ENCODE measurements around the gene PAPOLA. TPM values are rescaled to one million over a fixed set of nuclear protein-coding genes. Genes with fewer than 3 reads are reported as not detected.

The PAPOLA gene
- total RNA-seq, 1 experiment from 2014 or later = 75.5 TPM

DNA sequence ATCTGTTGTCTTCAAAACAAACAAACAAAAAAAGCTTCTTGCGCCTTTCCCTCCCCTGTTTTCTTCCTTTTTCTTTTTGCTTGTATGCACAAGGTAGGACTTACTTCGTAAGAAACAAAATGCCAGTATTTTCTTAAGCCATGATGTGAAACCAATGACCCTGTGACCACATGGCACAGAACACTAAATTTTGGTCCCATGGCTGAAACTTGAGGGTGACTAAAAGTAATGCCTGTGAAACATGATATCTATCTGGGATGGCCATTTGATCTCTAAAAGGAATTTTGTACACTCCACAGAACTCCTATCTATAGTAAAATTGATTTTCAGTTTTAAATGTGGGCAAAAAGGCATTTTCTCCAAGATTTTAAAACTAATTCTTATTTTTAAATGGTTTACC is 63.6 kb downstream of the PAPOLA start:
- DNase-seq (ENCODE audit: low read depth) = no peak

- DNase-seq (ENCODE audit: low read depth) = peak; percentile 33
Measured at GRCh38 chr14:96567289-96567899, 65.2 kb downstream of the PAPOLA start.

DNA sequence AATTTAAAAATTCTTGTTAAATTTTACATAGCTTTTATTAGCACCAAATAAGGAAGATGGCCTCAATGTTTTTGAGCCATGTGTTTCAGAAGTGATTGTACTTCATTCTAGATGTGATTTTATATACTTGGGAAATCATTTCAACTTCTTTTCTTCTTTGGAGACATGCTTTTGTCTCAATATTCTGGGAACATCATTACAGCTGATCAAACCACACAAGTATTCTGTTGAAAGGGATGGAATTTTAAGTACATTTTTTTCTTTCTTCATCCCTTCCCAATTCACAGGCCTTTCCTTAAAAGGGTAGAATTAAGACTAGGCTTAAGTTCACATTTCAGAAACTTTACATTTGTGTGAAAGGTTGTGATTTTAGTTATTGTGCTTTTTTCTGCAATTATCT is 66.4 kb downstream of the PAPOLA start:
- DNase-seq (ENCODE audit: low read depth) = no peak

DNA sequence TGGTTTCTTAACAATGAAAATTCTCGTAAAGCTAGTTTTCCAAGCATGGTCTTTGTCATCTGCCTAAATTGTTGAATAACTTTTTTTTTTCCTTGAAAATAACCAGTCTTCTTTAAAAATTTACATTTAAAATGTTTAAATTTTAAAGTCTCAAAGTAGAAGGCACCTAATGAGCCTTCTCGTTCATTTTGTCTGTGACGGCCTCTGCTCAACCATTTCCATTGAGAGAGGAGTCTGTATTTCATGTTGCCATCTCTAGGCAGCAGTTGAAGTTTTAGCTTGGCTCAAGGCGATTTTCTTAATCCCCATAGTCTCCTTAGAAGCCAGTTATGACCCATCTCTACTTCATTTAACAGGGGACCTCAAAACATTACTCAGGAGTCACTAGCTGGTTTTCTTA is 69.1 kb downstream of the PAPOLA start:
- no peak for DNase-seq (ENCODE audit: low read depth)

GRCh38 chr14:96573473-96574100 is 71.4 kb downstream of the PAPOLA start:
- DNase-seq (ENCODE audit: low read depth) = no peak

DNA sequence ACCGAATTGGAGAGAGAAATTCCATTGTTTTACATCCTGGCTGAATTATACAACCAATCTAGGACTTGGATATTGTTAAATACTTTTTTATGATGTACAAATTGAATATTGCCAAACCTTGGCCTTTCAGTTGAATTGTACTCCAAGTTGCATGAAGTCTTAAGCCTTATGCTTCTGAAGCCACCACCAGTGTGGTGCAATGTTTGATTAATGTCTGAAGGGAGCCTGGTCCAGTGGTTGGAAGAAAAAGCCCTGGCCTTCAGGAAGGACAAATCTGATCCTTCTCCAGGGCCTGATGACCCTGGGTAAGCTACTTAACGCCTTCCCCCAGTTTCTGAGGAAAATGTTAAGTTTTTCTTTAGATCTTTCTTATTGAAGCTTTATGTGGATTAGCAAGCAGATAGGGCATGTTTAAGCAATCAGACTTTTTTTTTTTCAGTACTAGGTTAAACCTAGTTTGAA is 72.0 kb downstream of the PAPOLA start:
- no peak for DNase-seq (ENCODE audit: low read depth)

DNA sequence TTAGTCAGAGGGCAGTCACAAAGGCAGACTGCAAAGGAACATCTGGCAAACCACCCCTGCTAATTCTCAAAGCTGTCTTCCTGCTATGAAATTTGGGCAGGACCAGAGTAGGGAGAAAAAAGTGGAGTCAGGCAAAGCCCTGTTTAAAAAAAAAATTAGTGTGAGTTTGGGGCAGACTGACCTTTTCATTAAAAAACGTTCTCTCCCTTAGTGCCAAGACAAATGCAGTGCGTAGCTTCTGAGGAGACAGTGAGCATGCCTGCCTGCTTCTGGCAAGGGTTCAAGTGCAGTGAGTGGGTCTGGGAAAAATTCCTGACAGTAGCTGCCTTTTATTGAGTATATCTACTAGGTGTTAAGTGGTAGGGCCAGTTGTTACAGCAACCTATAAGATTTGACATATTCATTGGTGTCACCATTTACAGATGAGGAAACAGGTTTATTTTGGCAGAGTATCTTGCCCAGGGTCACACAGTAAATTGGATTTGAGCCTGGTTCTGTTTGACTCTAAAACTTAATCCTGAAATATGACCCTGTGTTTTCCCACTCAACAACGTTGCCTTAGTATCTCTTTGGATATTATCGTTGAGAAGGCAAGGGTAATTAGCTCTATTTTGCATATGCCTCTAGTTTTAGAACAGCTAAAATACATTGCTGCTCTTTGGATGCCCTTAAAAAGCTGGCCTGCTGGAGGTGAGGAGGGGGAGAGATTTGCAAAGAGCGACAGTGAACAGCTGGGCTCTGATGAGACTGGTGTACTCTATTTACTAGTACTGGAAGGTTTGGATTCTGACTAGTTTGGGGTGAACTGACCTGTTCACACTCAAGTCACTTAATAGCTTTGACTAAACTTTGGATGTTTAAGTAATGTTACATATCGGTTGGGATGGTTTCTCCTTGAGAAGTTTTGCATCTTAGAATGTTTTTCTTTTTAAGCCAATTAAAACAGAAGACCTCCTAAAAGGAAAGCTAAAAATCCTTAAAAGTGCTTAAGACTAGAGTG is 72.8 kb downstream of the PAPOLA start:
- peak; percentile 33 for DNase-seq (ENCODE audit: low read depth)

DNA sequence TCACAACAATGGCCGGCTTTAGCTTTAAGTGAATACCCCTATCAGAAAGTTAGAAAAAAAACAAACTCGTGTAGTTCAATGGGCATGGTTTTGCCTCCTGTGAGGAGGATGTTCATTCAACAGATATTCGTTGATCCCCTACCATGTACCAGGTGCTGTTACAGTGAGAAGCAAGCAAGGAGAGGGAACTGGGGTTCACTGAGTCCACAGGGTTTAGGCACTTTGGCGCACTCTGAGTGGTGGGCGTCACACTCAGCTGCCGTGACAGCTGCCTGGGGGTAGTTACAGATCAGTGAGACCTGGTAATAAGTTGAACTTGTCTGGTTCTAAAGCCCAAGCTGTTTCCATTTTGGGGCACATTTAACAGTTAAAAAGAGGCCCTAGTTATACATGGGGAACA is 74.2 kb downstream of the PAPOLA start:
- no peak for DNase-seq (ENCODE audit: low read depth)

DNA sequence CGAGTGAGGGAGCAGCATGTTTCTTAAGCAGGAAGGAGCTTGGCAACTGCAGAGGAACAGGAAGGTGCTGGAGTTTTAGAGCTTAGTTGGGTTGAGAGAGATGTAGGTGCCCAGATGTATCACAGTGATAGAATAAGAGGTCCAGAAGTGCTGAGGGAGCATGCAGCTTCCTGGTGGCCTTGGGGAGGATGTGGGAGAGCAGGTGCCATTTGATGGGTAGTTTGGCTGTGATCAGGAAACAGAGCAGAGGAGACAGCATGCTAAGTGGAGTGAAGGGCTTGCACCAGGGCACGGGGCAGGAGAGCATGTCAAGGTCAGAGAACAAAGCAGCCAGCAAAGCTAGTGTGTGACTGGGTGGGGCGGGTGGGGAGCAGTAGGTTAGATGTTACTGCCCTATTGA is 74.8 kb downstream of the PAPOLA start:
- no peak for DNase-seq (ENCODE audit: low read depth)

DNA sequence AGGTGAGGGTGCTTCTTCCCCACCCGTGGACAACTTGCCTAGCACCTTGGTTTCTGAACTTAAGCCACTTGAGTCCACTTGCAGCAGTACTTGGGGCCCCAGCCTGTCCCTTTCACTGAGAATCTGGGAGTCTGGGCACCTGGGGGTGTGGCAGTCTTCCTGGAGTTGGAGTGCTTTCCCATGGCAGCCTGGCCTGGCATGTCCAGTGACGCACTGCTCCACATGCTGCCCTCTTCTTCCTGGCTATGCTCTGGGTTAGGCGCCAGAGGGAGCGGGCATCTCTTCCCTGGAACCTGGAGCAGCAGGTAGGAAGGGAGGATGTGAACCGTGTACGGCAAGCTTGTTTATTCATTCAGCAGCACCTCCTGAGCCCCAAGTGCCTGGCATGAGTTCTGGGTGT is 76.4 kb downstream of the PAPOLA start:
- DNase-seq (ENCODE audit: low read depth) = no peak

DNA sequence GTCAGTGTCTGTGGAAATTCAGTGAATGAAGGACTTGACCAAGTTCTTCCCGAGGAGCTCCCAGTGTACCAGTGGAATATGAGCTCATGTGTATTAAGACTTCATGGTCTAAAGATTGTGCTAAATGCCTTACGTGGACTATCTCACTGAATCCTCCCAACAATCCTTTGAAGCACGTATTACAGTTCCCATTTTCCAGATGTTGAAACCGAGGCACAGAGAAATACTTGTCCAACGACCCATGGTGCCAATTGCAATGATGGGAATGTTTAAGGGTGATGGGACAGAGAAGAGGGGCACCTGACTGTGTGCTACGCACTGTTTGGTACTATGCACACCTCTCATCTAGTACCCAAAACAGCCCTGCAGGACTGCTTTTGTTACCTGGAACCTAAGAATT is 77.2 kb downstream of the PAPOLA start:
- DNase-seq (ENCODE audit: low read depth) = no peak

GRCh38 chr14:96579855-96580254 is 77.7 kb downstream of the PAPOLA start:
- no peak for DNase-seq (ENCODE audit: low read depth)

DNA sequence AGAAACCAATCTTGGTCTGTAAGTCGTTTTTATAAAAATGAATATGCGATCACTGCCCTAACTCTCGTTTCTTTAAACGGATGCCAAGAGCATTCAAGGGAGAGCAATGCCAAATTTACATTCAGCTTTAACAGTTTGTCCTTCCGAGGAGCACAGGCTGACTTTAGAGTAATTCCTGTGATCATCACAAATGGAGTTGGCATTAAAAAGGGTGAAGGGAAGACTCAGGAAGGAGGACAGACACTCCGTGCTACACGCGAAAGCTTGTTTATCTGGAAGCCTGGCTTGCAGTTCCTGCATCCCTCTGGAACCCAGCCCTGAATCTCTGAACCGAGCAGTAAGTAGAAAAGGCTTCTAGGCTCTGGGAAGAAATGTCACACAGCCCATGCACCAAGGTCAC is 78.4 kb downstream of the PAPOLA start:
- no peak for DNase-seq (ENCODE audit: low read depth)

DNA sequence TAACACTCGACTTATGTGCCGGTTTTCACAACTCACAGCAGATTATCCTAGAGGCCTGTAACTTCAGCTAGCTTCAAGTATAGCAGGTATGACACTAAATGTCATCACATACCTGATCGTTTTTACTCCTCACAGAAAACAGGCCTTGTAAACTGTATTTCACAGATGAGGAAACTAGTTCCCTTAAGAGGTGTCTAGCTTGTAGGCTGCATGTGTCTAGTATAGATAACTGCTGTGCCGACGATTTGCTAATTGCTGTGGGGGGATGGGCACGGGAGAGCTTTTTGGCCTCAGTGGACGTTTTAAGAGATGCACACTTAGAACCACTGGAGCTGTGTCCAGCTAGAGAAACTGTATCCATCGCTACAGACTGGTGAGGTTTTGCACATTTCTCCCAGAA is 78.8 kb downstream of the PAPOLA start:
- DNase-seq (ENCODE audit: low read depth) = no peak

DNA sequence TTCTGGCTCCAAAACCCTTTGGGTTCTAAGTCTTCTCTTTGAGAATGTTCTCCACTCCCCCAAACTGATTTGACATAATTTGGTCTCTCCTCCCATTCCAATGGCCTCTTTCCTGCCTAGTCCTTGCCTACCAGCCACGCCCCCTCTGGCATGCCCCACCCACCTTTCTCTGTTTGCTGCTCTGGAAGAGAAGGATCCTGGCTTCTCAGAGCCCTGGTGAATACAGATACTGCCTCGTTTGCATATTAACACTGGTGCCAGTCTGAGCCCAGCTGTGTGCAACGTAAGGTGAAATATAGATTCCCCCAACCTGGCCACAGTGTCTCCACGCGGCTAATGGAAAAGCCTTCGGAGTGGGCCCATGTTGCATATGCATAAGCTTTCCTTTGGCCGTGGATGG is 79.7 kb downstream of the PAPOLA start:
- no peak for DNase-seq (ENCODE audit: low read depth)

DNA sequence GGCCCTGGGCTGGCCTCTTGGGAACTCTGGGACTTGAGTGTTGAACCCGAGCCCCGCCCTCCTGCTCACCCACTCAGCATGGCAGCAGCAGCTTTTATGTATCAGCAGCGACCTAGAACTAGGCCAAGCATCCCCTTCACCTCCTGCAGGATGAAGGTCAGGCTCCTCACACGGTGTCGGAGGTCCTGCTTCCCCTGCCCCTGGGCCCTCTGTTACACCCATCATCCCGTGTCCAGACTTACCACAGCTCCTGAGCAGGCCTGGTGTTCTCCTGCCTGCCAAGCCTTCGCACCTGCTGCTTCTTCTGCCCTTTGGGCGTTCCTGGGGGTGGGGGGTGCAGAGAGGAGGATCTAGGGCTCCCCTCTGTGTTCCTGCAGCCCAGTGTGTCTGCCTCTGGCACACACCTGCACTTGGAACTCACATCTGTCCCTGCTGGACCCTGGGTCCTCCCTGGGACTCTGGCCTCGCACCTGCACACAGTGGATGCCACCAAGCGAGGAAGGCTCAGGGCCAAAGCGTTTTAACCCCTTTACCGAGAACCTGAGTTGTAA is 80.3 kb downstream of the PAPOLA start:
- DNase-seq (ENCODE audit: low read depth) = no peak

GRCh38 chr14:96582995-96583394 is 80.8 kb downstream of the PAPOLA start:
- no peak for DNase-seq (ENCODE audit: low read depth)

- no peak for DNase-seq (ENCODE audit: low read depth)
Measured at GRCh38 chr14:96583569-96584041, 81.4 kb downstream of the PAPOLA start.

DNA sequence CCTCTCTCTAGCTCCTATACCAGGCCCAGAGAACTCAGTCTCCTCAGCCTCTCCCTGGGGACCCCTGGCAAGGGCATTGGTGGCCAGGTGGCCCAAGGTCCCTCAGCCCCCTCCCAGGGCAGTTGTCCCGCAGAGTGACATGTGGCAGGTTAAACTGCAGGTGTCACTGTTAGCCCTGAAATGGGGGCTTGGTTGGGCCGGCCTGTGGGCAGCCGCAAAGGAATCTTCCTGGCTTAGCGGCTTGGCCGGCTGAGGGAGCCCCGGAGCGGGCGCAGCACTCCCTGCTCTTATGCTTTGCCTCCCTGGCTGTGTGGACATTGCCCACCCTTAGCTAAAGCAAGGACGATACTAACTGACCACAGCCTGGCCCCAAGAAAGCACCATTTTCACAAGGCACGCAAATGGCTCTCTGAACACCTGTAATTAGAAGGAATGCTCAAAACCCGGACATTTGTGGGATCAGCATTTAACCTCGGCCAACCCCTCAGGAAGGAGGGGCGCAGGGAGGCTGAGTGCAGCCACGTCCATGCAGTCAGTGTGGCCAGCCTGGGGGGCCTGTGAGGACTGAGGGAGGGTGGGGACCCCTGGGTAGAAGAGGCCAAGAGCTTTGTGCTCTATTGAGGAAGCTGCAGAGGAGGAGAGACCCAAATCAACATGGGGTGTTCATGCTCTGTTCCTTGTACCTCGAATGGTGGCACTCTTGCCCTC is 82.2 kb downstream of the PAPOLA start:
- DNase-seq (ENCODE audit: low read depth) = peak; percentile 42

DNA sequence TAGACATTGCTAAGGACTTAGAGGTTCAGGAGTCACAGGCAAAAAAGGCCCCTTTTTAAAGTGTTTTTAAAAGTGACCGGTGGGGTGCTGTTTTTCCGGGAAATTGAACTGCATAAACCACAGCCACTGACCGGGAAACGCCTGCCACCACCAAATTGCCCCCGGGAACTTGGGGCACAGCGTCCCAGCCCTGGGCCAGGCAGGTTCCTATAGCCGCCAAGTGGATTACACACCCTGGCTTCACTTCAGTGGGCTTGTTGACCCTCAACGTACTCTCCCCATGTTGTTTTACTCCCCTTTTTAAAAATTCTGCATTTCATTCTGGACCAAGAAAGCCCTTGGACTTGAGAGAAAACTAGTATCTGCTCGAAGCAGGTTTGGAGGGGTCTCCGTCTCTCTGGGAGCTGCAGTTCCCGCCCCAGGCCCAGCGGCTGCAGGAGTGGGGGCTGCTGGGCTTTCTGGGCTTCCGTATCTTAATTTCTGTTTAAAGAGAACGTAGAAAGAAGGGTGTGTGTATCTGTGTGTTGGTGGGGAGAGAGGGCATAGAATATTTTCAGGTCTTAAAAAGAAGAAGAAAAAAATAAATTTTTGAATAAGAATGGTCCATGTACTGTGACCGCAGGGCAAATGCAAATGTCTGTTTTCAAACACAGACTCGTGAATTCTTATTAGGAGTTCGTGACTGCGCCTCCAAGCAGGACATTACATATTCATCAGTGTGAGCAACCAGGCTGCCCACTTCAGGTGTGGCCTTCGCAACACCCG is 82.9 kb downstream of the PAPOLA start:
- no peak for DNase-seq (ENCODE audit: low read depth)

GRCh38 chr14:96585672-96586013 is 83.5 kb downstream of the PAPOLA start:
- DNase-seq (ENCODE audit: low read depth) = no peak

Data from RPMI7951 (cell line).